Type B pancreatic cell (in vitro differentiated cells): ENCODE measurements around the gene DEUP1. TPM values are rescaled to one million over a fixed set of nuclear protein-coding genes. Genes with fewer than 3 reads are reported as not detected.

Experiments
- DNase-seq: peaks from one replicate; pipeline ENCODE4 v3.0.0; 2021; ENCODE audit warnings: mixed read lengths; ENCODE audit not compliant: unreplicated experiment; ENCODE audit errors: extremely low spot score
- H3K27ac Mint-ChIP-seq: 2 replicates; pipeline ENCODE4 v1.8.0; 2021; ENCODE audit warnings: mild to moderate bottlenecking, mixed read lengths
- H3K27me3 Mint-ChIP-seq: 2 replicates; pipeline ENCODE4 v1.8.0; 2021; ENCODE audit warnings: mixed read lengths
- H3K36me3 Mint-ChIP-seq: 2 replicates; pipeline ENCODE4 v1.8.0; 2021; ENCODE audit warnings: mixed read lengths
- H3K4me1 Mint-ChIP-seq: one replicate; pipeline ENCODE4 v1.8.0; 2021; ENCODE audit warnings: mixed read lengths; ENCODE audit not compliant: unreplicated experiment
- H3K4me3 Mint-ChIP-seq: 2 replicates; pipeline ENCODE4 v1.8.0; 2021; ENCODE audit warnings: mild to moderate bottlenecking, mixed read lengths
- H3K9me3 Mint-ChIP-seq: 2 replicates; pipeline ENCODE4 v1.8.0; 2021; ENCODE audit warnings: mixed read lengths
- total RNA-seq: library from RNA; stranded (reverse); gene quantifications from 2 replicates; pipeline ENCODE4 v1.2.1, GENCODE V29; 2021; ENCODE audit warnings: low replicate concordance
- TF ChIP-seq, protein P1 (sequence below): fragments of 200-600 bp; sonication (generic); conservative IDR thresholded peaks from 2 replicates; pipeline ENCODE4 v1.5.0; 2021; ENCODE audit warnings: antibody characterized with exemption, mild to moderate bottlenecking

DEUP1 gene
- total RNA-seq, 1 donor from 2014 or later = 0.24 TPM

DNA sequence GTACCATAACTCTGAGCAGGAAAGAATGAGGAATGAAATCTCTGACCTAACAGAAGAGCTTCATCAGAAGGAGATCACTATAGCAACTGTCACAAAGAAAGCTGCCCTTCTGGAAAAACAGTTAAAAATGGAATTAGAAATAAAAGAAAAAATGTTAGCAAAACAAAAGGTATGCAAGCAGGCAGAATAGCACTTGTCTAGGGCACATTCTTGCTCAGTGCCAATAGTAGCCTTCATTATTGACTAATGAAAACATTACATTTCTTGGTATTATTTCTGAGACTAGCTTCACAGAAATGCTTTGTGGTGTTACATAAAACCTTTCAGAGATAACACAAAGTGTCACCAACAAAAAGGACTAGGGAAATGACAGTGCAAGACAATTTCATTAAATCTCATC is 63.9 kb downstream of the DEUP1 start:
- no peaks in the 10 kb centered on the region for H3K36me3 Mint-ChIP-seq
- H3K27ac Mint-ChIP-seq = no peak overlapping the region
- no peaks in the 10 kb centered on the region for H3K27me3 Mint-ChIP-seq
- TF ChIP-seq, protein P1, sequence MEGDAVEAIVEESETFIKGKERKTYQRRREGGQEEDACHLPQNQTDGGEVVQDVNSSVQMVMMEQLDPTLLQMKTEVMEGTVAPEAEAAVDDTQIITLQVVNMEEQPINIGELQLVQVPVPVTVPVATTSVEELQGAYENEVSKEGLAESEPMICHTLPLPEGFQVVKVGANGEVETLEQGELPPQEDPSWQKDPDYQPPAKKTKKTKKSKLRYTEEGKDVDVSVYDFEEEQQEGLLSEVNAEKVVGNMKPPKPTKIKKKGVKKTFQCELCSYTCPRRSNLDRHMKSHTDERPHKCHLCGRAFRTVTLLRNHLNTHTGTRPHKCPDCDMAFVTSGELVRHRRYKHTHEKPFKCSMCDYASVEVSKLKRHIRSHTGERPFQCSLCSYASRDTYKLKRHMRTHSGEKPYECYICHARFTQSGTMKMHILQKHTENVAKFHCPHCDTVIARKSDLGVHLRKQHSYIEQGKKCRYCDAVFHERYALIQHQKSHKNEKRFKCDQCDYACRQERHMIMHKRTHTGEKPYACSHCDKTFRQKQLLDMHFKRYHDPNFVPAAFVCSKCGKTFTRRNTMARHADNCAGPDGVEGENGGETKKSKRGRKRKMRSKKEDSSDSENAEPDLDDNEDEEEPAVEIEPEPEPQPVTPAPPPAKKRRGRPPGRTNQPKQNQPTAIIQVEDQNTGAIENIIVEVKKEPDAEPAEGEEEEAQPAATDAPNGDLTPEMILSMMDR = no peak
- DNase-seq = no peak
- H3K4me1 Mint-ChIP-seq = no peaks in the 10 kb centered on the region
- H3K9me3 Mint-ChIP-seq = no peaks in the 10 kb centered on the region
- H3K4me3 Mint-ChIP-seq = no peak overlapping the region

DNA sequence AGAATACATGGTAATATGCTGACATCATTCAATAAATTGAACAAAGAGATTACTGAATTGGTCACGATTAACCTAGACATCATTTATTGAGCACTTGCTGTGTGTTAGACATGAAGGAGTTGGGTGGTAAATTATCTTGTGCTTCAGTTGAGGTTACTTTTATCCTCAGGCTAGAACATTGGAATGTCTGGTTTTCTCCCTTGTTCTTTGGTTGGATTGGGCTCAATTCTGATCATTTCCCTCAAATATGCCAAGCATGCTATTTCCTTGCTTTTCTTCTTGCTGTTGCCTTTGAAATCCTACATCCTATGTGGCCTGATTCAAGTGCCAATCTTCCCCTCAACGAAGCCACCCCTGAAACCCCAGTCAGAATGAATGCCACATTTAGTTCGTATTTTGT is 65.8 kb downstream of the DEUP1 start:
- Mint-ChIP-seq H3K4me1 (no peaks in the 10 kb centered on the region), H3K4me3 (no peak overlapping the region), H3K36me3 (no peaks in the 10 kb centered on the region), H3K9me3 (no peaks in the 10 kb centered on the region), H3K27ac (no peak overlapping the region), H3K27me3 (no peaks in the 10 kb centered on the region)
- no peak for DNase-seq
- TF ChIP-seq, protein P1 = no peak

DNA sequence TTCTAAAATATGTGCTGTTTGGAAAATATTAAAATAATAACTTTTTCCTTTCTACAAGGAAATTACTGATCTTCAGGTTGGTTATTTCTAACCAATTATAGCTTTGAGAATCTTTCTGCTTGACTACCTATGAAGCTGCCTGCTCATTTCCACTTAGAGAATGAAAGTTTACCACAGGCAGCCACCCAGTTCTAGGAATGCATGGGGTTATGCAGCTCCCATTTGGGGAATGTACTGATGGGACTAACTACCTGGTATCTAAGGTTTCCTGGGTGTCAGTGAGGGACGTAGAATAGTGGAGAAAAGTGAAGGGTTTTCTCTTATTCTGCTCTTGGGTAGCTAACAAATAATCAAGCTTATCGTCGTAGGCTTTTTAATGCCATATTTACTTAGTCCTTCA is 73.4 kb downstream of the DEUP1 start:
- Mint-ChIP-seq H3K36me3 (no peaks in the 10 kb centered on the region), H3K27me3 (no peaks in the 10 kb centered on the region), H3K27ac (no peak overlapping the region), H3K4me1 (no peaks in the 10 kb centered on the region), H3K4me3 (no peak overlapping the region), H3K9me3 (no peaks in the 10 kb centered on the region)
- TF ChIP-seq, protein P1 = no peak
- DNase-seq = no peak

DNA sequence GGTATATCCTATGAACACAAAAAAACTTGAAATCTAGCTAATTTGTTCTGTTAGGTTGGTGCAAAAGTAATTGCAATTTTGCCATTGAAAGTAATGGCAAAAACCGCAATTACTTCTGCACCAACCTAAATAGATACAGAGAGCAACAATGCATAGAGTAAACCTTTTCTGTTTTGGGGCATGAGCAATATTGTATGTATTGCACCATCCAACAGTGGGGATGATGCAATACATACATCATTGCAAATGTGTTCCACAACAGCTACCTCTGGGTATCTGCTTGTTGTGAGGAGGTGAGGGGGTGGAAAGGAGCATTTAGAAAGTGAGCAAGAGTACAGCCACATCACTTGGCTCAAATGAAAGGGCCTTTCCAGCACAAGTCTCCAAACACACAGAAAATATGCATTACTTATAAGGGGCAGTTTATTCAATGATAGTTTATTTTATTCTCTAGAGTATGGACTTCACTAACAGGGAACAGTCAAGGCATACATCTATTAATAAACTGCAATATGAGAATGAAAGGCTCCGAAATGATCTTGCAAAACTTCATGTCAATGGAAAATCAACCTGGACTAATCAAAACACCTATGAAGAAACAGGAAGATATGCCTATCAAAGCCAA is 77.3 kb downstream of the DEUP1 start:
- no peak overlapping the region for H3K27ac Mint-ChIP-seq
- H3K9me3 Mint-ChIP-seq = no peaks in the 10 kb centered on the region
- peaks cover 9% of the 10 kb centered on the region for H3K4me1 Mint-ChIP-seq
- H3K27me3 Mint-ChIP-seq = no peaks in the 10 kb centered on the region
- TF ChIP-seq, protein P1 = no peak
- no peaks in the 10 kb centered on the region for H3K36me3 Mint-ChIP-seq
- H3K4me3 Mint-ChIP-seq = no peak overlapping the region
- no peak for DNase-seq

DNA sequence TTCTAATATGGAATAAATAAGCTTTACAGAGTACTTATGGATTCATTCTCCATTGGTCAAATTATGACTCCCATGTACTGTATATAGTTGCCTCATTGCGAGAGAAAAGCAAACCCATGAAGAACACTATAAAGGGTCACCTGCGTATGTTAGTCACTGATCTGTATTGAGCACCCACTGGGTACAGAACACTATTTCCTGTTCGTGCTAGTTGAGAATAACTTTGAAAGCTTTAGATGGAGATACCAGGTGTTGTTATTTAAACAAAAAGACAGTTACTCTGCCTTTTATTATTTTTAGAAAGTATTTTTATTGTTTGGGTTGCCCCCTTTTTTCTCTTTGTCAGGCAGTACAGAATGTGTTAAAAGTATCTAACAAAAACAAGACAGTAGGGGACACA is 79.9 kb downstream of the DEUP1 start:
- TF ChIP-seq, protein P1 = no peak
- DNase-seq = no peak
- Mint-ChIP-seq H3K4me1 (peaks cover 9% of the 10 kb centered on the region), H3K27me3 (no peaks in the 10 kb centered on the region), H3K4me3 (no peak overlapping the region), H3K36me3 (no peaks in the 10 kb centered on the region), H3K27ac (no peak overlapping the region), H3K9me3 (no peaks in the 10 kb centered on the region)

DNA sequence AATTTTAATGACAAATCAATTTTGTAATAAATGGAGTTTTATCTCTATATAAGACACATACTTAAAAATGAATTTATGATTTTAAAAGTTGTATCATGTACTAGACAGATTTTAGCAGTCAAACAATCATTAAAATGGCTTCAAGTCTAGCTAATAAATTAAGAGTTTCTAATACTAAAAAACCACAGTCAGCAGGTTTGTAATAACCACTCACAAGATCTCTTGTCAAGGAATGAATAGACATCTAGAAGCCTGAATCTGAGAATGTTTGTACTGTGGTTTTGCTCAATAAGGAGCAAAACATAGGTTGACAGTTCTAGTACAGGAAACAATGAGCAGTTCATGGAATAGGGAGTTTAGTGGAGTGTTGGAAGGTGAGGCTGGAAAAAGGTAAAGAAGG is 81.2 kb downstream of the DEUP1 start:
- peaks cover 9% of the 10 kb centered on the region for H3K4me1 Mint-ChIP-seq
- no peaks in the 10 kb centered on the region for H3K36me3 Mint-ChIP-seq
- H3K27me3 Mint-ChIP-seq = no peaks in the 10 kb centered on the region
- TF ChIP-seq, protein P1 = no peak
- no peak overlapping the region for H3K4me3 Mint-ChIP-seq
- no peaks in the 10 kb centered on the region for H3K9me3 Mint-ChIP-seq
- no peak for DNase-seq
- H3K27ac Mint-ChIP-seq = no peak overlapping the region
